BJ (cell line): ENCODE results near the gene C1QTNF6. TPM values are rescaled to one million over a fixed set of nuclear protein-coding genes. Genes with fewer than 3 reads are reported as not detected.
A peak's percentile ranks its signal among the peaks of the same experiment; 100 is the strongest.

Experiments used
- CTCF ChIA-PET: fragments of 350-600 bp; formaldehyde crosslinking; extraction: SDS; loops from one replicate; lab custom pipeline; 2021; ENCODE audit warnings: antibody characterized with exemption, inconsistent platforms; lab: Yijun Ruan, JAX
- POLR2A ChIA-PET: fragments of 300-600 bp; sonication (Branson Sonifier 250); formaldehyde crosslinking; extraction: SDS; loops from one replicate; lab custom pipeline; 2021; ENCODE audit warnings: antibody characterized with exemption; lab: Charles Lee
- DNase-seq: peaks from one replicate; pipeline ENCODE4 v3.0.0-alpha.2; 2011; ENCODE audit warnings: low read depth
- H3K27me3 ChIP-seq: 2 replicates; pipeline ENCODE4 v1.6.0; 2011; ENCODE audit warnings: low read length; ENCODE audit not compliant: control insufficient read depth, insufficient read depth
- H3K36me3 ChIP-seq: 2 replicates; pipeline ENCODE4 v1.5.1; 2011; ENCODE audit warnings: low read length; ENCODE audit not compliant: control insufficient read depth, insufficient read depth
- H3K4me3 ChIP-seq: 2 replicates; pipeline ENCODE4 v1.5.1; 2011; ENCODE audit warnings: low read depth, mild to moderate bottlenecking, control low read depth, low read length
- CTCF ChIP-seq: IDR thresholded peaks from 2 replicates; pipeline ENCODE4 v1.5.1; 2011; ENCODE audit warnings: low read depth, mild to moderate bottlenecking, control low read depth, inconsistent platforms, low read length, moderate library complexity; ENCODE audit not compliant: insufficient read depth
- polyA plus RNA-seq: library from polyadenylated mRNA; depleted of rRNA; stranded (reverse); fragments of >200 nt; gene quantifications from 2 replicates; pipeline ENCODE4 v1.2.3, GENCODE V29; 2011

The C1QTNF6 gene
- polyA plus RNA-seq, 1 experiment: 19.3 TPM

GRCh38 chr22:37187552-37187890, 526 bp downstream of the C1QTNF6 start:
- peaks cover 3% of the 10 kb centered on the region for H3K36me3 ChIP-seq
- no peaks in the 10 kb centered on the region for H3K27me3 ChIP-seq
- POLR2A ChIA-PET: no interaction called here
- no peak for TF ChIP-seq CTCF
- CTCF ChIA-PET: interaction anchor here (0.7 to 2.9 kb wide), 7 partner anchors 9 to 887 kb away, joined by 3 to 25 read pairs (median 4); no protein-coding TSS in a partner anchor
- peak overlapping the region; percentile 43 for H3K4me3 ChIP-seq
- no peak for DNase-seq

GRCh38 chr22:37186997-37187522, 987 bp downstream of the C1QTNF6 start:
- no peak for TF ChIP-seq CTCF
- ChIA-PET CTCF (interaction anchor here (0.7 to 2.9 kb wide), 7 partner anchors 9 to 886 kb away, joined by 3 to 25 read pairs (median 4); no protein-coding TSS in a partner anchor), POLR2A (no interaction called here)
- Histone ChIP-seq H3K27me3 (no peaks in the 10 kb centered on the region), H3K4me3 (peak overlapping the region; percentile 43), H3K36me3 (peaks cover 4% of the 10 kb centered on the region)
- no peak for DNase-seq

- H3K4me3 ChIP-seq: no peak overlapping the region
- H3K36me3 ChIP-seq: peaks cover 5% of the 10 kb centered on the region
- H3K27me3 ChIP-seq: no peaks in the 10 kb centered on the region
- CTCF ChIA-PET: interaction anchor here (1.1 to 2.9 kb wide), 5 partner anchors 8 to 140 kb away, joined by 3 to 25 read pairs (median 7); no protein-coding TSS in a partner anchor
- TF ChIP-seq CTCF: no peak
- no peak for DNase-seq
- POLR2A ChIA-PET: no interaction called here
Measured at GRCh38 chr22:37186228-37186996, 1.6 kb downstream of the C1QTNF6 start.

GRCh38 chr22:37185646-37186227, 2.3 kb downstream of the C1QTNF6 start:
- TF ChIP-seq CTCF: no peak
- POLR2A ChIA-PET: no interaction called here
- H3K27me3 ChIP-seq: no peaks in the 10 kb centered on the region
- H3K36me3 ChIP-seq: peaks cover 5% of the 10 kb centered on the region
- no peak for DNase-seq
- CTCF ChIA-PET: interaction anchor here (1.1 kb wide), 1 partner anchor 140 kb away, joined by 4 read pairs; no protein-coding TSS in a partner anchor
- no peak overlapping the region for H3K4me3 ChIP-seq
